A549 (cell line): Measurements from ENCODE around the gene UMAD1.

Experiments used
- CBX8 ChIP-seq: fragments of 200-600 bp; sonication (generic); IDR thresholded peaks from 2 replicates; pipeline ENCODE4 v1.6.1; 2016
- CHD2 ChIP-seq: fragments of 150-350 bp; IDR thresholded peaks from 2 replicates; pipeline ENCODE4 v1.6.1; 2014; ENCODE audit warnings: low read length; ENCODE audit not compliant: partially characterized antibody
- CHD4 ChIP-seq: fragments of 200-600 bp; sonication (generic); IDR thresholded peaks from 2 replicates; pipeline ENCODE4 v1.6.1; 2016; ENCODE audit warnings: antibody characterized with exemption, mild to moderate bottlenecking, borderline replicate concordance
- CTCF ChIP-seq: fragments of >200 bp; sonication (Bioruptor Twin); formaldehyde crosslinking; IDR thresholded peaks from 3 replicates; pipeline ENCODE4 v1.5.1; 2016
- EP300 ChIP-seq, 2 experiments: fragments of >200 bp; sonication (Bioruptor Twin); formaldehyde crosslinking; IDR thresholded peaks; 2 replicates in 1 of 2; 3 replicates in 1 of 2; pipeline ENCODE4 v1.6.1; 2016 to 2017
- ESRRA ChIP-seq: fragments of 150-350 bp; IDR thresholded peaks from 2 replicates; pipeline ENCODE4 v1.6.1; 2014; ENCODE audit warnings: mild to moderate bottlenecking, low read length, borderline replicate concordance
- MAX ChIP-seq: IDR thresholded peaks from 2 replicates; pipeline ENCODE4 v1.6.1; 2012
- MAZ ChIP-seq: fragments of 150-350 bp; IDR thresholded peaks from 2 replicates; pipeline ENCODE4 v1.6.1; 2014; ENCODE audit warnings: antibody characterized with exemption, low read depth, low read length, borderline replicate concordance
- NR3C1 ChIP-seq: fragments of >200 bp; sonication (Bioruptor Twin); formaldehyde crosslinking; IDR thresholded peaks from 3 replicates; pipeline ENCODE4 v1.6.1; 2017
- POLR2A ChIP-seq: IDR thresholded peaks from 2 replicates; pipeline ENCODE4 v1.6.1; 2012; ENCODE audit warnings: mild to moderate bottlenecking, low read length
- RAD21 ChIP-seq, 2 experiments: fragments of >200 bp in 1 of 2; sonication (Bioruptor Twin) in 1 of 2; formaldehyde crosslinking in 1 of 2; IDR thresholded peaks in 1 of 2; conservative IDR thresholded peaks in 1 of 2; 2 replicates in 1 of 2; 3 replicates in 1 of 2; pipeline ENCODE4 v1.6.1; 2012 to 2018; ENCODE audit warnings: inconsistent platforms in 1 of 2
- REST ChIP-seq: fragments of 200-600 bp; sonication (generic); IDR thresholded peaks from 2 replicates; pipeline ENCODE4 v1.6.1; 2016; ENCODE audit warnings: antibody characterized with exemption, mild to moderate bottlenecking, moderate library complexity
- USF2 ChIP-seq: fragments of 450-650 bp; IDR thresholded peaks from 2 replicates; pipeline ENCODE4 v1.6.1; 2014; ENCODE audit warnings: antibody characterized with exemption

GRCh38 chr7:7671361-7671760 is 30.8 kb downstream of the UMAD1 start:
- TF ChIP-seq RAD21 (conservative IDR thresholded peaks at IDR 0.05 in 1 of 2, IDR thresholded peaks at IDR 0.05 in 1 of 2) (no peak), CHD2 (no peak), NR3C1 (no peak), POLR2A (no peak), CTCF (no peak), USF2 (no peak), CHD4 (no peak), MAX (no peak), EP300 (IDR thresholded peaks at IDR 0.05) (no peak), ESRRA (no peak), REST (no peak), CBX8 (no peak), MAZ (no peak)
